H7 (cell line): ENCODE measurements around the gene MRPS10. TPM values are rescaled to one million over a fixed set of nuclear protein-coding genes. Genes with fewer than 3 reads are reported as not detected.

Experiments used
- DNase-seq: peaks from one replicate; pipeline ENCODE4 v3.0.0; 2012
- H3K27me3 ChIP-seq: 2 replicates; pipeline ENCODE4 v1.6.0; 2011; ENCODE audit warnings: mild to moderate bottlenecking, low read length; ENCODE audit not compliant: control insufficient read depth, insufficient read depth
- H3K36me3 ChIP-seq: replicated peaks from 2 replicates; pipeline ENCODE4 v1.5.1; 2011; ENCODE audit warnings: low read length; ENCODE audit not compliant: control insufficient read depth, insufficient read depth
- H3K4me3 ChIP-seq: 2 replicates; pipeline ENCODE4 v1.5.1; 2011; ENCODE audit warnings: low read depth, mild to moderate bottlenecking, control low read depth, low read length, moderate library complexity; ENCODE audit not compliant: insufficient read depth
- total RNA-seq: library from RNA; depleted of rRNA; stranded (reverse); fragments of >200 nt; shearing (Covaris generic); gene quantifications from 2 replicates; pipeline ENCODE4 v1.2.3, GENCODE V29; 2014; rRNA removed

The MRPS10 gene
- total RNA-seq, result 46.5 and 60.9 TPM in 2 replicates

DNA sequence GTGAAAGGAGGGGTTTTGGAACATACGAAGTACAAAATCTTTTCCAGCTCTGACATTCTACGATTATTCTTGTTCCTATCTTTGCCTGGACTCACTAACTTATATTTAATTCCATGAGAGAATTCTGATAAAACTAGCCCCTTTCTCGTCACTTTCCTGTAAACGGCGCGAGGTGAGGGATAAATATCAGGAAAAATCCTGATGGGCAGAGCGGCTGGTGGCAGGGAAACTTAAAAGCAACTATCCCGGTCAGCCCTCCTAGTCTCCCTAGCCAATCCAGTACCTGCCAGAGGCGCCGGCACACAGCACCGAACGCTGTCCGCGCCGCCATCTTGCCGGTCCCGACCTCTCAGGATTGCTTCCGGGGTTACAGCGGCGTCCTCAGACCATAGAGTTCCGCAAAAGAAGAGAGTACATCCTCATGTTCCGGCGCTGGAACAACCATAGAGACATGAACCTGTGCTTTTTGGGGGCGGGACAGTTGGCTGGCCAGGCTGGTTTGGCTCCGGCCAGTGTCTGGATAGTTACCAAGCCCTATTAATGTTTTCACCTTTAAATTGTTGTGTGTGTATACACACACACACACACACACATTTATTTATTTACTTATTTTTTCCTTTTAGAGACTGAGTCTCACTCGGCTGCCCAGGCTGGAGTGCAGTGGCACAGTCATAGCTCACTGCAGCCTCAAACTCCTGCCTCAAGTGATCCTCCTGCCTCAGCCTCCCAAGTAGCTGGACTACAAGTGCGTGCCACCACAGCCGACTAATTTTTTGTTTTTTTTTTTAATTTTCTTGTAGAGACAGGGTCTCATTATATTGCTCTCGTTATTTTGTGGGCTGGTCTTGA lies at the start of gene MRPS10:
Gene MRPS10, minus strand, starts transcription at position 343 of the 849 bp plus-strand sequence. Its CDS starts 12 bp downstream, at position 331.
- DNase-seq, result peak; percentile 92
- H3K4me3 ChIP-seq, result peak within 1 kb of the TSS; percentile 61
- H3K36me3 ChIP-seq, result peaks cover 1% of the 10 kb centered on the region
- no peaks in the 10 kb centered on the region for H3K27me3 ChIP-seq

DNA sequence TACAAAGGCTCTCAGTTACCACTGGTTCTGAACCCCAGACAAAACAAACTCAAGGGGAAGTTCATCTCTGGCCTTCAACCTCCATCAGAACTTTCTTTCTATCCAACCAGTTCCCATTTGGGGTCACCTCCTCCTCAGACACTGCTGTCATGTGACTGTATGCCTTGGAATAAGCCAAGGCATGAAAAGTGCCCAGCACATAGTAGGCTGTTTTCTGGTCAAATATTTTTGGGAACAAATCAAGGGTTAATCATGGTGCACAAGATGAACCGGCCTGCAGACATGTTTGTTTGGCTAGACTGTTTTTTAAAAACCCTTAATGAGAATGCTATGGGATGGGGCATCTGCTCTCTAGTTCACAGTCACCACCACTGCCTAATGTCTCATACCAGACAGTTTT lies 48.9 kb upstream of the MRPS10 start:
- Histone ChIP-seq H3K4me3 (no peak overlapping the region), H3K36me3 (0 out of 2 replicates have a peak, but pooled peaks cover 1% of the 10 kb centered on the region), H3K27me3 (no peaks in the 10 kb centered on the region)
- no peak for DNase-seq

DNA sequence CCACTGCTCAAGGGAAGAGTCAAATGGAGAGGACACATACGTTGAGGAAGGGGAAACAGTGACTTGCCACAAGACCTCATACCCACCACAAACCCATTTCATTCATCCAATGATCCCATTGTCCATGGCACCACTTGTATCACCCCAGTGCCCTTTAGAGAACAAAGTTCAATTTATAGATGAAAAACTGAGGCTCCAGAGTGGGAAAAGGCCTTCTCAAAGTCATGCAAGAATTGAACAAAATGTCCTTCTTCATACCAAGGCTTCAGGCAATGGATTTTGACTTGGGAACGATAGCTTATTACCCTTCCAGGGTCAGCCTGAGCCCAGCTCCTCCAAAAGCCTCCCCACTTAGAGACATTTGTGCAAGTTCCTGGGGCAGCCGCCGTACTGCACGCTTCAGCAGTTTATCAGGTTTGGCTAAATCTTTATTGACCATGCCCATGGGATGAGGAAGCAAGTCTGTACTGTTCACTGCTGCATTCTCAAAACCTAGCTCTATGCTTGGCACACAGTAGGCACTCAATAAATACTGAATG lies 47.3 kb upstream of the MRPS10 start:
- Histone ChIP-seq H3K4me3 (no peak overlapping the region), H3K27me3 (no peaks in the 10 kb centered on the region), H3K36me3 (peaks cover 1% of the 10 kb centered on the region; the same call in 1 of the 2 replicates)
- DNase-seq, result no peak

- no peaks in the 10 kb centered on the region for H3K27me3 ChIP-seq
- H3K36me3 ChIP-seq, result peaks cover 1% of the 10 kb centered on the region; the same call in 1 of the 2 replicates
- no peak overlapping the region for H3K4me3 ChIP-seq
- DNase-seq, result no peak
Measured at GRCh38 chr6:42264162-42264851, 46.6 kb upstream of the MRPS10 start.

DNA sequence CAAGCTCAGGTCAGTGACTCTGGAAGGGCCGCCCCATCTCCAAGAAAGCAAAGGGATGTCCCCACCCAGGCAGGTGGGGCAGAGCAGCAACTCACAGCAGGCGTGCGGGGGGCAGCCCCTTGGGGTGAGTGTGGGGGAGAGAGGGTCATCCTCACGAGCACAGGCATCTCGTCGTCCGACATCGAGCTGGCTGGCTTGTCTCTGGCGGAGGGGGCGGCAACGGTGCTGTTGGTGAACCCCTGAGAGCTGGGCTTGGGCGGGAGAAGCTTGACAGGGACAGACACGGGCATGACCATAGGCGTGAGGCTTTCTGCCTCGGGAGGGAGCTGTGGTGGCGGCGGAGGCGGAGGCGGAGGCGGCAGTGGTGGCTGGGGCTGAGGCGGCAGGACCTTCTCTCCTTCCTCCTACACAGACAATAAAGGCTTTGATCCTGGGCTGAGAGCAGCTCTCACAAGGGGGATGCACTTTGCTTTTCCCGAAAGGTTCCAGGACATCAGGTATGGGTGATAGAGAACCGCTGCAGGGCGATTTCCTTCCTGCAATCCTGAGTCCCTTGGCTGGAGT lies 45.6 kb upstream of the MRPS10 start:
- Histone ChIP-seq H3K4me3 (no peak overlapping the region), H3K36me3 (no peaks in the 10 kb centered on the region; the same call in 1 of the 2 replicates), H3K27me3 (no peaks in the 10 kb centered on the region)
- peak; percentile 71 for DNase-seq

DNA sequence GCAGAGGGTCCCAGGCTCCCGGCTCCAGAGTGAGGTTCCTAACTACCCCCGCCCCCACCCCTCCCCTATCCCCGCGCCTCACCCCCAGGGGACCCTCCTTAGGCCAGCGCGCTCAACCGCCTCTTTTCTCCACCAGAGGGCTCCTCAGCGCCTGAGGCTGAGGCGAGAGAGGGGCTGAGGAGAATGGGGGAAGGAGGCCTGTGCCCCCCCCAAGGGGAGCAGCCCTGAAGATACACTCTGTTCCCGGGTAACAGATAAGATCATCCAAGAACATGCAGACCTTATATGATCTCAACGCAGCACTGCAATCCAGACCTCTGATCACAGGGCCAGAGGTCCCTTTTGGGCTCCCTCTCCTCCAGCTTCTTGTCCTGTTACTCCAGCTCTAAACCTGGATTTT lies 43.3 kb upstream of the MRPS10 start:
- H3K4me3 ChIP-seq, result no peak overlapping the region
- H3K27me3 ChIP-seq, result no peaks in the 10 kb centered on the region
- H3K36me3 ChIP-seq, result peaks cover 2% of the 10 kb centered on the region
- DNase-seq, result peak; percentile 96

DNA sequence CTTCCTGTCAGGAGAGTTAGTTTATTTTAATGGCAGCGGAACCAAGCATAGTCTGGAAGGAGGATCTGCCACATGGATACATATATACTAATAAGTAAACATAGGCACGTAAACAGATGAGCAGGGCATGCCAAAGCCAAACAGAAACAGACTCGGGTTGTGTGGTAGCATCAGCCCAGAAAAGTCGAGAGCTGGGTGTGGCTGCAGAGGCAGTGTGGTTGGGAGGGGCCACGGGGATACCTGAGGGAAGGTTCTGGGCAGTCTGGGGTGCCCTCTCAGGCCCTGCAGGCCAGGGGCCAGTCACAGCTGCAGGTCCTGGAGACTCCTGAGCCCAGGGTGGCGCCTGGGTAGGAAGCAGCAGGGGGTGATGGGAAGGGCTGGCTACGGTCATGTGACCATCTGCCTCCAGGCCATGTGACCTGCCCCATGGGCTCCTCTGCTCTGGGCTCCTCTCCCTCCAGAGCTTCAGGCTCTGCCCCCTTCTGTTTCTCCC lies 42.8 kb upstream of the MRPS10 start:
- H3K27me3 ChIP-seq, result no peaks in the 10 kb centered on the region
- peaks cover 2% of the 10 kb centered on the region for H3K36me3 ChIP-seq
- no peak overlapping the region for H3K4me3 ChIP-seq
- DNase-seq, result no peak

- H3K4me3 ChIP-seq, result no peak overlapping the region
- H3K27me3 ChIP-seq, result no peaks in the 10 kb centered on the region
- H3K36me3 ChIP-seq, result peaks cover 3% of the 10 kb centered on the region
- DNase-seq, result no peak
Measured at GRCh38 chr6:42259841-42260395, 42.3 kb upstream of the MRPS10 start.

DNA sequence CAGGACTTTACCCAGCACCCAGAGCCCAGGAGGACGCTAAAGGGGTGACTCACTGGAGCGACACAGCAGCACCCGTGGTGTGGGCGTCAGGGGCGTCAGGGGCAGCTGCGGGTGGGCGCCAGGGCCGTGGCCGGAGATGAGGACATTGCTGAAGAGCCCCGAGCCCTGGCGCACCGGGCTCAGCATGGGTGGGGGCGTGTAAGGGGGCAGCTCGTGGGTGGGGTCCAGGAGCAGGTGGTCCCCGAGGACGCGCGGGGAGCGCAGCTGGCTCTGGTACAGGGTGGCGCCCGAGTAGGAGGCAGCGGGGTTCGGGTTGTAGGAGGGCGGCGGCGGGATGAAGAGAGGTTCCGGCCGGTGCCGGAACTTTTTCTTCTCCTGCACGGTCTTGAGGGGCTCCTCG lies 41.6 kb upstream of the MRPS10 start:
- Histone ChIP-seq H3K4me3 (no peak overlapping the region), H3K27me3 (no peaks in the 10 kb centered on the region)
- DNase-seq, result no peak

DNA sequence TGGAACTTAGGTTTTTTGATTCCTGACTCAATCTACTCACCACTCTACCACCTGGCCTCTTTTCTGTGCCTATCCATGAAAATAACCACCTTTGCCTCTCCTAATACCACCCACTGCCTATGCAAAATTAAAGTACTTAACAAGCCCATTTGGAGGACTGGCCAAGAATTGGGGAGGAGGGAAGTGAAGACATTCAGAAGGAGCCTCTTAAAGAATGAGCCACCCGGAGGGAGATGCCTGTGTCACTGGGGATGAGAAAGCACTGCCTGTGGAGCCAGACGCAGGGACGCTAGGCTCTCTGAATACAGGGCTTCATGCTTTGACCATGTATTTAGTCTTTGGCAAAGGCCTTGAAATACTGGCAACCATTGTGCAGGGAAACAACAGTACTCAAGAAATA lies 40.0 kb upstream of the MRPS10 start:
- DNase-seq, result peak; percentile 87
- Histone ChIP-seq H3K4me3 (no peak overlapping the region), H3K27me3 (no peaks in the 10 kb centered on the region), H3K36me3 (peaks cover 19% of the 10 kb centered on the region)

More for the DNA sequence above, 41.6 kb upstream of the MRPS10 start:
- peaks cover 9% of the 10 kb centered on the region for H3K36me3 ChIP-seq

- no peak for DNase-seq
- Histone ChIP-seq H3K27me3 (no peaks in the 10 kb centered on the region), H3K4me3 (no peak overlapping the region), H3K36me3 (peaks cover 21% of the 10 kb centered on the region)
Measured at GRCh38 chr6:42257063-42257462, 39.4 kb upstream of the MRPS10 start.

GRCh38 chr6:42255050-42255449 lies 37.4 kb upstream of the MRPS10 start:
- Histone ChIP-seq H3K36me3 (peaks cover 23% of the 10 kb centered on the region), H3K4me3 (no peak overlapping the region), H3K27me3 (no peaks in the 10 kb centered on the region)
- no peak for DNase-seq

DNA sequence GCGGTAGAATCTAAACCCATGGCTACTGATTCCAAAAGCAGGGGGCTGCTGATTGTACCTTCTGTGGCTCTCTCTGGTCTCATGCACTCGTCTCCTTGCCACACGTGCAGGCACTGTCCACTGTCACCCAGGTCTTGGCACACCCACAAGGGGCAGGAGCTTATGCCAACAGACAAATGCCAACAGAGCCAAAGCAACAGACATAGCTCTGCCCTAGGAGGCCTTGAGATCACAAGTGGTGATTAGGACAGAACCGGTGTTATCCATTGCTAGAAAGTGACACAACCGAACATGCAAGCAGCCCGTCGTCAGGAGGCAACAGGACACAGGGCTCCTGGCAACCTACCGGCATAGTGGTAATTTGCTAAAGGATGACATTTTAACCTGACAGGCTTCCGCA lies 36.8 kb upstream of the MRPS10 start:
- DNase-seq, result no peak
- H3K27me3 ChIP-seq, result no peaks in the 10 kb centered on the region
- peaks cover 24% of the 10 kb centered on the region for H3K36me3 ChIP-seq
- no peak overlapping the region for H3K4me3 ChIP-seq

DNA sequence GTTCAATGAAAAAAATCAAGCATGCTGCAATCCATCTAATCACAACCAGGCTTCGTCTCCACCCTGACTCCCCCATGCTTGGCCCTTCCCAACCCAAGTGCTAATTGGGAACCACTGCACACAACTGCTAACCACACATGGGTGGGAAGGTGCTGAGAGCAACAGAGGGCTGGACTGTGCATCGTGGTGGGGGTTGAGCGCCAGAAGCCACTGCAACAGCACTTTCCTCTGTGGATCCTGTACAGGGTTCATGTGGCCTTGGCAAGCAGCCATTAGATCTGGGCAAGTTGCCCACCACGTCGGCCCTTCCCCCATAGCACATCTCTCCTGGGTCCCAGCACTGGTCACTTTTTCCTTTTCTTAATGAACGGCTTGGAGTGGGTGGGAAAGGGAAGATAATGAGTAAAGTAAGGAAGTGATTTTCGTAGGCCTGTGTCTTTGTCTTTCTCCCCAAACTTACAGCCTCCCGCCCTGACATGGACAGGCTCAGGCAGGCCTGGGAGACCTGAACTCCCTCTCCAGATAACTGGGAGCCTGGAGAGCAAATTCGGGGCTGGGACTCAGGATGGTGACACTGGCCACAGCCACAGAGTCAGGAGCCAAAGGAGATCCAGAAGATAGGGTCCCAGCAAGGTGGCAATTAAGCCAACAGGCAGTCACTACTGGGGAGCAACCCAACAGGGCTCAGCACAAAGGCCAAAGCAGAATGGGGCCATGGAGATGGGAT lies 34.4 kb upstream of the MRPS10 start:
- H3K4me3 ChIP-seq, result no peak overlapping the region
- H3K27me3 ChIP-seq, result no peaks in the 10 kb centered on the region
- DNase-seq, result no peak
- H3K36me3 ChIP-seq, result peaks cover 32% of the 10 kb centered on the region
